Natural killer cell (primary cell): ENCODE measurements around the gene MAP6D1. TPM values are rescaled to one million over a fixed set of nuclear protein-coding genes. Genes with fewer than 3 reads are reported as not detected.
"Not testable (repeated sequence)": the region's sequence is repeated elsewhere in the genome, so short reads cannot be mapped to it uniquely, and the experiment has no call there.

ENCODE experiments used
- ATAC-seq, 3 donors: fragments of 150-1000 bp in 2 of 3; fragments of 200-7000 bp in 1 of 3; cut with Tn5 transposase; 1 replicate in 1 of 3; 2 replicates in 2 of 3; pipeline ENCODE4 v1.10.0; 2021; ENCODE audit warnings: mild to moderate bottlenecking in 2 of 3, moderate library complexity in 2 of 3
- DNase-seq, 2 donors: peaks; one replicate each; pipeline versions ENCODE4 v3.0.0 to v3.0.0-alpha.2; 2013 to 2021; ENCODE audit warnings: mixed read lengths in 1 of 2
- H3K27ac ChIP-seq: one replicate; pipeline ENCODE4 v1.5.1; 2013; ENCODE audit warnings: mild to moderate bottlenecking, low read length
- H3K27me3 ChIP-seq: one replicate; pipeline ENCODE4 v1.6.1; 2013; ENCODE audit warnings: low read length; ENCODE audit not compliant: control insufficient read depth, insufficient read depth
- H3K36me3 ChIP-seq: one replicate; pipeline ENCODE4 v1.6.1; 2013; ENCODE audit warnings: low read length; ENCODE audit not compliant: control insufficient read depth, insufficient read depth
- H3K4me1 ChIP-seq: one replicate; pipeline ENCODE4 v1.6.1; 2013; ENCODE audit warnings: low read length; ENCODE audit not compliant: control insufficient read depth, insufficient read depth
- H3K4me3 ChIP-seq: one replicate; pipeline ENCODE4 v1.5.1; 2013; ENCODE audit warnings: low read length
- H3K9me3 ChIP-seq: one replicate; pipeline ENCODE4 v1.6.1; 2013; ENCODE audit warnings: low read length; ENCODE audit not compliant: control insufficient read depth, insufficient read depth
- H3K27ac Mint-ChIP-seq, 2 donors: one replicate each; pipeline ENCODE4 v1.8.0; 2022; ENCODE audit warnings: mild to moderate bottlenecking in 2 of 2, mixed read lengths in 2 of 2, moderate library complexity in 1 of 2
- H3K27me3 Mint-ChIP-seq, 2 donors: one replicate each; pipeline ENCODE4 v1.8.0; 2022; ENCODE audit warnings: low read depth in 2 of 2, mixed read lengths in 2 of 2
- H3K36me3 Mint-ChIP-seq: one replicate; pipeline ENCODE4 v1.8.0; 2022; ENCODE audit warnings: mixed read lengths
- H3K4me1 Mint-ChIP-seq, 2 donors: one replicate each; pipeline ENCODE4 v1.8.0; 2022; ENCODE audit warnings: mixed read lengths in 2 of 2
- H3K4me3 Mint-ChIP-seq: one replicate; pipeline ENCODE4 v1.8.0; 2022; ENCODE audit warnings: mild to moderate bottlenecking, moderate library complexity, mixed read lengths
- H3K9me3 Mint-ChIP-seq, 2 donors: one replicate each; pipeline ENCODE4 v1.8.0; 2022; ENCODE audit warnings: mixed read lengths in 2 of 2
- CTCF ChIP-seq: fragments of 200-600 bp; IDR thresholded peaks from one replicate; pipeline ENCODE4 v1.8.0; 2022; ENCODE audit warnings: antibody characterized with exemption
- WGBS: methylation state at CpG from one replicate; pipeline ENCODE4 v1.1.7; 2013; ENCODE audit warnings: missing lambda C conversion rate; ENCODE audit not compliant: insufficient coverage; 5-methylcytosine and 5-hydroxymethylcytosine counted together
- intact Hi-C: fragments of 100-400 bp; cut with micrococcal nuclease; formaldehyde crosslinking; loops from one replicate; pipeline ENCODE4 v1.14.2; 2022
- total RNA-seq, 4 donors: library from RNA; stranded (reverse); fragments of 120-200 nt in 1 of 4; gene quantifications; one replicate each; pipeline versions ENCODE4 v1.2.3 to v1.2.4, GENCODE V29; 2013 to 2022

MAP6D1 gene
- total RNA-seq, 3 donors from 2014 or later (not counting 1 experiment from before 2014, with no cell fraction given), result 0.70 to 2.4 TPM; not detected in 1

DNA sequence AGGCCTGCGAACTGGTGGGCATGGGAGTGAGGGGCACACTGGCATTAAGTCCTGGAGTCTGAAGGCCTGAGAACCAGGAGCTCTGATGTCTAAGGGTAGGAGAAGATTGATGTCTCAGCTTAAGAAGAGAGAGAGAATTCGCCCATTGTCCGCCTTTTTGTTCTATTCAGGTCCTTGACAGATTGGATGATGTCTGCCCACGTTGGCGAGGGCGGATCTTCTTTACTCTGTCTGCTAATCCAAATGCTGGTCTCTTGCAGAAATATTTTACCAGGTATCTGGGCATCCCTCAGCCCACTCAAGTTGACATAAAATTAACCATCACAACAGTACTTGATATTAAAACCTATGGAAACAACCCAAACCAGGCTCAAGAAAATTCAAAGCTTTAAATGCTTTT is 44.1 kb downstream of the MAP6D1 start:
- Mint-ChIP-seq H3K4me3 (no peak overlapping the region), H3K4me1 (peaks cover 0 to 5% of the 10 kb centered on the region in 2 donors), H3K27ac (no peak overlapping the region), H3K36me3 (peaks cover 23% of the 10 kb centered on the region), H3K27me3 (no peaks in the 10 kb centered on the region), H3K9me3 (no peaks in the 10 kb centered on the region)
- no peaks in the 10 kb centered on the region for H3K4me1 ChIP-seq
- H3K9me3 ChIP-seq, result no peaks in the 10 kb centered on the region
- no peaks in the 10 kb centered on the region for H3K27me3 ChIP-seq
- TF ChIP-seq CTCF, result no peak
- intact Hi-C loops, result no loop called here
- no peak overlapping the region for H3K27ac ChIP-seq
- ATAC-seq (no peak), DNase-seq (no peak)
- H3K4me3 ChIP-seq, result no peak overlapping the region
- H3K36me3 ChIP-seq, result peaks cover 54% of the 10 kb centered on the region
- WGBS, result 97% methylated on average over 6 of the region's 6 CpGs

GRCh38 chr3:183779896-183780465 is 45.4 kb downstream of the MAP6D1 start:
- 94% methylated on average over 14 of the region's 14 CpGs for WGBS
- DNase-seq (no peak), ATAC-seq (no peak)
- Mint-ChIP-seq H3K4me1 (peaks cover 0 to 5% of the 10 kb centered on the region in 2 donors), H3K4me3 (no peak overlapping the region), H3K27me3 (no peaks in the 10 kb centered on the region), H3K9me3 (no peaks in the 10 kb centered on the region), H3K27ac (no peak overlapping the region), H3K36me3 (peaks cover 23% of the 10 kb centered on the region)
- no peak for TF ChIP-seq CTCF
- no peaks in the 10 kb centered on the region for H3K4me1 ChIP-seq
- no peak overlapping the region for H3K4me3 ChIP-seq
- H3K9me3 ChIP-seq, result no peaks in the 10 kb centered on the region
- intact Hi-C loops, result no loop called here
- no peaks in the 10 kb centered on the region for H3K27me3 ChIP-seq
- H3K27ac ChIP-seq, result no peak overlapping the region
- H3K36me3 ChIP-seq, result peaks cover 55% of the 10 kb centered on the region

- H3K27me3 ChIP-seq, result no peaks in the 10 kb centered on the region
- ATAC-seq, result no peak
- H3K36me3 Mint-ChIP-seq, result peaks cover 29% of the 10 kb centered on the region
These were observed 48.3 kb downstream of the MAP6D1 start for GRCh38 chr3:183777016-183777618.

GRCh38 chr3:183776451-183776850 is 48.9 kb downstream of the MAP6D1 start:
- WGBS, result 93% methylated on average over 5 of the region's 5 CpGs
- H3K9me3 Mint-ChIP-seq, H3K4me3 Mint-ChIP-seq, H3K4me3 ChIP-seq, ATAC-seq, H3K27ac Mint-ChIP-seq, H3K9me3 ChIP-seq, H3K27me3 ChIP-seq, H3K27me3 Mint-ChIP-seq, H3K4me1 Mint-ChIP-seq, H3K4me1 ChIP-seq, DNase-seq, intact Hi-C loops, H3K27ac ChIP-seq: not testable (repeated sequence)
- peaks cover 29% of the 10 kb centered on the region for H3K36me3 Mint-ChIP-seq
- peaks cover 67% of the 10 kb centered on the region for H3K36me3 ChIP-seq

More at GRCh38 chr3:183777016-183777618, 48.3 kb downstream of the MAP6D1 start:
- Mint-ChIP-seq H3K9me3 (no peaks in the 10 kb centered on the region), H3K4me1 (no peaks in the 10 kb centered on the region), H3K4me3 (no peak overlapping the region), H3K27me3 (no peaks in the 10 kb centered on the region), H3K27ac (no peak overlapping the region)
- H3K4me3 ChIP-seq, result no peak overlapping the region
- H3K4me1 ChIP-seq, result no peaks in the 10 kb centered on the region
- WGBS, result 97% methylated on average over 3 of the region's 4 CpGs
- TF ChIP-seq CTCF, result no peak
- no peak overlapping the region for H3K27ac ChIP-seq
- intact Hi-C loops, result no loop called here
- H3K36me3 ChIP-seq, result peaks cover 65% of the 10 kb centered on the region
- no peaks in the 10 kb centered on the region for H3K9me3 ChIP-seq
- no peak for DNase-seq
